Measurements from ENCODE around the gene ESYT2.

ESYT2 gene

GRCh38 chr7:158772916-158773315, 56.4 kb downstream of the ESYT2 start:
- Histone ChIP-seq H3K4me3 (ENCODE audit: low read depth, low read length) (no peak overlapping the region), H3K9me3 (ENCODE audit: control insufficient read depth, insufficient read depth, low read depth, low read length) (no peaks in the 10 kb centered on the region), H3K36me3 (ENCODE audit: control insufficient read depth in 2 of 2, insufficient read depth in 1 of 2, low read length in 2 of 2) (peaks cover 0 to 19% of the 10 kb centered on the region in 2 experiments; a peak in 1 of 3 replicates), H3K4me1 (ENCODE audit: control insufficient read depth, insufficient read depth, low read length) (no peaks in the 10 kb centered on the region), H3K27ac (ENCODE audit: extremely low read depth, low read depth, low read length) (no peak overlapping the region)
- TF ChIP-seq ZNF214 (tag by site-specific recombination; IDR thresholded peaks at IDR 0.05; ENCODE audit: borderline replicate concordance) (no peak), ZNF670 (tag by site-specific recombination; IDR thresholded peaks at IDR 0.05; ENCODE audit: low read depth) (no peak), ZNF280D (tag by site-specific recombination; IDR thresholded peaks at IDR 0.05) (no peak), ZNF76 (tag by site-specific recombination; IDR thresholded peaks at IDR 0.05; ENCODE audit: borderline replicate concordance, low read depth) (no peak), ZNF274 (IDR thresholded peaks at IDR 0.05; ENCODE audit: low read length) (no peak), ZNF274 (tag by site-specific recombination; IDR thresholded peaks at IDR 0.05; ENCODE audit: borderline replicate concordance) (no peak)
- POLR2A ChIA-PET: no interaction called here
- CTCF ChIA-PET: no interaction called here

- CTCF ChIA-PET: no interaction called here
- H3K9me3 ChIP-seq (ENCODE audit: control insufficient read depth, insufficient read depth, low read depth, low read length): no peaks in the 10 kb centered on the region
- no peak overlapping the region for H3K27ac ChIP-seq (ENCODE audit: extremely low read depth, low read depth, low read length)
- peaks cover 0 to 24% of the 10 kb centered on the region in 2 experiments; a peak in 1 of 3 replicates for H3K36me3 ChIP-seq (ENCODE audit: control insufficient read depth in 2 of 2, insufficient read depth in 1 of 2, low read length in 2 of 2)
- POLR2A ChIA-PET: no interaction called here
- no peak overlapping the region for H3K4me3 ChIP-seq (ENCODE audit: low read depth, low read length)
- TF ChIP-seq ZNF223 (tag by site-specific recombination; IDR thresholded peaks at IDR 0.05) (no peak), ZIC2 (tag by site-specific recombination; IDR thresholded peaks at IDR 0.05) (no peak), ZFP69B (tag by site-specific recombination; IDR thresholded peaks at IDR 0.05) (no peak), ZNF280D (tag by site-specific recombination; IDR thresholded peaks at IDR 0.05) (no peak), ZNF114 (tag by site-specific recombination; IDR thresholded peaks at IDR 0.05) (no peak), KLF1 (tag by site-specific recombination; IDR thresholded peaks at IDR 0.05) (peak; percentile 54; the same call in 1 of the 2 replicates), ZNF202 (tag by site-specific recombination; IDR thresholded peaks at IDR 0.05; ENCODE audit: borderline replicate concordance) (no peak)
- no peaks in the 10 kb centered on the region for H3K4me1 ChIP-seq (ENCODE audit: control insufficient read depth, insufficient read depth, low read length)
These were observed 58.0 kb downstream of the ESYT2 start for GRCh38 chr7:158771213-158771834.

- POLR2A ChIA-PET: no interaction called here
- no peak for TF ChIP-seq ZNF169 (tag by site-specific recombination; IDR thresholded peaks at IDR 0.05)
- no peak for TF ChIP-seq ZNF558 (tag by site-specific recombination; IDR thresholded peaks at IDR 0.05)
- no peak for TF ChIP-seq ZNF529 (tag by site-specific recombination; IDR thresholded peaks at IDR 0.05; ENCODE audit: insufficient replicate concordance)
- TF ChIP-seq ZSCAN4 (tag by site-specific recombination; IDR thresholded peaks at IDR 0.05): no peak
- no peak for TF ChIP-seq ZNF571 (tag by site-specific recombination; IDR thresholded peaks at IDR 0.05)
- no peak for TF ChIP-seq ZNF335 (tag by site-specific recombination; conservative IDR thresholded peaks at IDR 0.05)
- TF ChIP-seq HOXD13 (CRISPR knock-in tag; IDR thresholded peaks at IDR 0.05; ENCODE audit: borderline replicate concordance): no peak
- TF ChIP-seq ZNF19 (tag by site-specific recombination; IDR thresholded peaks at IDR 0.05; ENCODE audit: low read depth): no peak
- H3K27ac ChIP-seq (ENCODE audit: extremely low read depth, low read depth, low read length): no peak overlapping the region
- H3K9me3 ChIP-seq (ENCODE audit: control insufficient read depth, insufficient read depth, low read depth, low read length): no peaks in the 10 kb centered on the region
- CTCF ChIA-PET: no interaction called here
- H3K4me3 ChIP-seq (ENCODE audit: low read depth, low read length): no peak overlapping the region
- H3K4me1 ChIP-seq (ENCODE audit: control insufficient read depth, insufficient read depth, low read length): no peaks in the 10 kb centered on the region
- peaks cover 0 to 29% of the 10 kb centered on the region in 2 experiments; a peak in 2 of 3 replicates for H3K36me3 ChIP-seq (ENCODE audit: control insufficient read depth in 2 of 2, insufficient read depth in 1 of 2, low read length in 2 of 2)
These were observed 61.6 kb downstream of the ESYT2 start for GRCh38 chr7:158767707-158768106.
